Midbrain (tissue), 1 donor: ENCODE measurements around the gene SPEF2.
A peak's percentile ranks its signal among the peaks of the same experiment; 100 is the strongest.

Experiments used
- DNase-seq: peaks from one replicate; lab custom pipeline; 2025; lab: John Stamatoyannopoulos, UW

Gene SPEF2

DNA sequence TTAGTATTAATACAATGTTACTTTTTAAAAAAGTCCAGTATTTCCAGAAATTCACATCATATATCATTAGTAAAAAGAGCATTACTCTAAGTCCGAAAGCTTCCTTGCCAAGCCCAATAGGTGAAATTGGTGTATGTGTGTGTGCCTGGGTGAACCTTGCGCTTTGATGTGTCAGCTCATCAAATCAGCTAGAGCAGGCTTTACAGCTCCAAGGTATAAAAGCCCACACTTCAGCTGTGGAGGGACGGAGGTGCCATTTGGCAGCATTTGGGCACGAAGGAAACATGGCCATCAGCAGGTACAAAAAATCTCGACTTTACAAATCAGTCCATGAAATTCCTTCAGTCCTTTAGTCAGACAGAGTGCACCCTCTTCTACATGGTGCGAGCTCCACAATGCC lies 162.6 kb downstream of the SPEF2 start:
- no peak for DNase-seq

DNA sequence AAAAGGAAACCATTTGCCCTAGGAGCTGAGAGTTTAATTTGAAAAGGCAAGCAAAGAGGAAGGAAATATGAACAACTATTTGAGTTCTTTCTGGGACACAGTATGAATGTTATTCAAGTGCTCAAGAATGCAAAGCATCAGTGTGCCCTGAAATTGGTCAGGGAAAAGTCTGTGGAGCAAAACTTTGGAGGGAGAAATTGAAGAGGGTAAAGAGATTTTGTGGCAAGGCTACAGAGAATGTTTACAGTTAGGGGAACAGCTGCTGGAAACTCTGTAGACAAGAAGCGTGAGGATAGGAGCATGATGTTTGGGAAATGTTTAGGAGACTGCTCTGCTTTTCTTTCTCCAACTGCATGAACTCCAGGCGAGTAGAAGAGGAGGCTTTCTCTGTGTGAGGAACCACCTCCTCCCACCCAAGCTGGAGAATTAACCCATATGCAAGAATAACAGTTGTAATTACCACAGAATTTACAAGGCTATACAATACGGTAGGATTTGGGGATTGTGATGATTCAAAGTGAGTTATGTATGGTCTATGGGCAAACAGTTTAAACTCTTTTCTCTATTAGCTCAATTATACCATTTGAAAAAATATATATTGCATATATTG lies 163.6 kb downstream of the SPEF2 start:
- DNase-seq: no peak

DNA sequence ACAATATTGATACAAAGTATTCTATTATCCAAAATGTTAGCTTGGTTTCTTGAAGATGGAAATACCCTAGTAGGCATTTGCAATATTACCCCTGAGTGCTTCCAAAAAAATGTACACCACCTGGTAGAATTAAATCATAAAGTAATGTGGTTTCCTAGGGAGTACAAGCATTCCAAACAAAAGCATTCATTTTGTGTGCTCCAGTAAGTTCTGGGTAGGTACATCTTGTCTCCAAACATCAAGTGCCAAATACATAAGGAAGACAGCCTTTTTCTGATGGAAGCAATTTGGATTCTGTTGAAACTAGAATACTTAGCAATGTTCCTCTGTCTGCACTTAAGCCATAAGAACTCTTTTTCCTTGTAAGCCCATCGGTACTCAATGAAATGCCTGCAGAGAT lies 165.9 kb downstream of the SPEF2 start:
- no peak for DNase-seq

- DNase-seq: no peak
Measured at GRCh38 chr5:35785601-35786085, 168.0 kb downstream of the SPEF2 start.

- DNase-seq: no peak
Measured at GRCh38 chr5:35788724-35789123, 171.1 kb downstream of the SPEF2 start.

DNA sequence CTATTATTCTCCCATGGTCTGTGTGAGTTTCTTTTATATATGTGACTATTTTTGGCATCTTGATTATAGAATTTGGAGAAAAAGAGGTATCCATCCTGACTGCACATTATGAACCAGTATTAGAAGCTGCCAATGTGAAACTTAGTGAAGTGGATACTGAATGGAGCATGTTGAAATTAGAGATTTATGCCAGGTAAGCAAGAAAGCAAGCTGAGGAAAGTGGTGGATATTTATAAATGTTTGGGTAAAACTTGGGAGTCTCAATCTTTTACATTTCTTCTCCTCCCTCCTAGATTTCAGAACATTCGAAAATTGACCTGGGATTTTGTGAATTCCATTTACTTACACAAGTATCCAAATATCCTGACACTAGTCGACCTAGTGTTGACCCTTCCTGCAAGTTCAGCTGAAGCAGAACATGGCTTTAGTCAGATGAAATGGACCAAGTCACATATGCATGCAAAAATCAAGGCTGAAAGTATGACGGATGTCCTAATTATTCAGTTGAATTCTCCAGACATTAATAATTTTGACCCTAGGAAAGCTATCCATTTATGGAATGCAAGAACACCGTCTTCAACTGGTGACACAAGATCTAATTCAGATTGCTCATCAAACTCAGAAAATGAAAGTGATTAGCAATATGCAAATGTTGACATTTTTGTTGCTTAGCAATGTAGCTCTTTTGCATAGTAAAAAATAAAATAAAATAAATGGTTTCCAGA lies 172.2 kb downstream of the SPEF2 start:
- DNase-seq: no peak

DNA sequence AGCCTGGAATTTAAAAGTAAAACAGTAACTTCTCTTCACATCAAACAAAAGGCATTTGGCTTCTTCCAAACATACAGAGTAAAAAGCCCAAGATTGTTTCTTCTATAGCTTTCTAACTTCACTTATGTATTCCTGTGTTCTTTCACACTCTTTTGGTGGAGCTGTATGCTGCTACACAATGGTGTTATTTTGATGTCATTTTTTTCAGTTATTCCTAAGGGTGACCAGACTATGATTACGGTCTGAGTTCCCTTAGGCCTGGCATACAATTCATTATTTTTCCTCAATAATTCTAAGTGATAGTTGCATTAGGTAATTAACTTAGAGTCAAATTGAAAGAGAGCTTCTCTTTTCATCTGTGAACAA lies 172.8 kb downstream of the SPEF2 start:
- no peak for DNase-seq

- DNase-seq: no peak
Measured at GRCh38 chr5:35794328-35794619, 176.6 kb downstream of the SPEF2 start.

- no peak for DNase-seq
Measured at GRCh38 chr5:35794684-35795375, 177.2 kb downstream of the SPEF2 start.

DNA sequence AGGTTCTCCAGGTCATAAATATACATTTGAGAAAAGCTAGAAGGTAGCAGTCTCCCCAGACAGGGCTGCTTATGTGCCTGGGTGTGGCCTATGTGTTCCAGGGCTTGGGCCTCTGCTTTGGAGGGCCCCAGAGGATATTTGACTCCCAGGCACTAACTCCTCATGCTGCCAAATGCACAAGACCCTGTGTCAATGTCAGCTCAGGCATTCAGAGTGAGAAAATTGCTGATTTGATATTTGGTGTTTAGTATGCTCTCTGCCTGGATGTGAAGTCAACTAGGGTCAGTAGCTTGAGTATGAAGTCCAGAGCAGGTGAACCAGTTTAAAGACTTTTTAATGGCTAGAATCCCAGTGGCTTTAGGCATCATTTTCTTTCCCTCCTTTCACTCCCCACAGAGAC lies 181.5 kb downstream of the SPEF2 start:
- no peak for DNase-seq

GRCh38 chr5:35799753-35800152 lies 182.1 kb downstream of the SPEF2 start:
- no peak for DNase-seq

GRCh38 chr5:35803191-35803651 lies 185.6 kb downstream of the SPEF2 start:
- peak; percentile 70 for DNase-seq

DNA sequence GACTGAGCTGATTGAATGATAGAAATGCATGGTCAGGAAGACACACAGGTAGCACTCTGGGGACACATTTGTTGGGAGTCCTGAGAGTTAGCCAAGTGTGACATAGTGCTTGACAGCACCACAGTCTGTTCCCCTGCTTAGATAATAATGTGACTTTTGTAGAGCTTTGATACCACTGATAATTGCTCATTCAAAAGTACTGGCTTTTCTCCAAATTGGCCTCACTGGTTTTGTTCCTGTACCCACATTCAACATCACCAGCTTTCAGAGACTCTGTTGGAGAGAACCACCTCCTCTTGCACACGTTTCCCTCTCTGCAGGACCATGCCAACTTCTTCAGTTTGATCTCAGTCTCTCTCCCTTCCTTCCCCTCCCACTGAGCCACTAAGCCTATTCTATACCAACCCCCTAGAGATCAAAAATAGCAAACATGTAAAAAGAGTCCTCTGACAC lies 186.6 kb downstream of the SPEF2 start:
- DNase-seq: peak; percentile 59

GRCh38 chr5:35804841-35805240 lies 187.2 kb downstream of the SPEF2 start:
- DNase-seq: no peak

DNA sequence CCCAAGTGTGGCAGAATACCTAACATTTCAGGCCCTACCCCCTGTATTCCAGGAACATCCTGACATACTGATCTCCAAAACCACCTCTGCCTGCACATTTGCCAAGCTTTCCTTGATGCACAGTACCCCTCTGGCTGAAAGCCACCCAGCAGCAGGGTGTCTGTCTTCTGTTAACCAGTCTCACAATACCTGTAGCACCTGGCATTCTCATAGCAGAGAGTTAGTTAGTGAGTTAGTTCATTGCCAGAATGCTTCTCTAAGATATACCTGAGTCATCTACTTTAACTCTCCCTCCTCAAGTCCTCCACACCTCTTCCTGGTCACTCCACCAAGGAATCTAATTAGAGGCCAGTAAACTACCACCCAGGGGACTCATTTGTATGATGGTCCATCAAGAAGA lies 192.9 kb downstream of the SPEF2 start:
- DNase-seq: no peak

DNA sequence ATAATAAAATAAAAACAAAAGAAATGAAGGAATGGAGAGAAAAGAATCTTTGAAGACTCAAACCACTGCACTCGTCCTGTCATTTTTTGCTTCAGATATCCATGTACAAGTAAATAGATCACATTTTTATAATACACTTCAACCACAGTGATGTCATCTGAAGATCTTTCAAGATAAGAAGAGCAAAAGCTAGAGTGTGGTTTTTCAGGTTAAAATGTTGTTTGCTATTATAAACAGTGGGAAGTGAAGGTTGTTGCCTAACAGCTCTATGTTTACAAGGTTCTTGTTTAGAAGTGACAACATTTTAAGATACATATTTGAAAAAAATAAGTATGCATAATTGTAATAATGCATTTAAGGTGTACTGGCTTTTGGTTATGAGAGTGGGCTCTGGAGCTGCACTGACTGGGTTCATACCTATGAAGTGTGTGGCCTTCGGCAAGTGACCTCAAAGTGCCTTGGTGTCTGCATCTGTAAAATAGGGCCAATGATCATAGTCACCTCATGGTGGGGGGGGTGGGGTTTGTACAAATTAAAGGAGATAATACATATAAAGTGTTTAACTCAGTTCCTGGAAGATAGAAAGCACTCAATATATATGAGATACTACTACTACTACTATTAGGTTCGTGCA lies 193.6 kb downstream of the SPEF2 start:
- no peak for DNase-seq

DNA sequence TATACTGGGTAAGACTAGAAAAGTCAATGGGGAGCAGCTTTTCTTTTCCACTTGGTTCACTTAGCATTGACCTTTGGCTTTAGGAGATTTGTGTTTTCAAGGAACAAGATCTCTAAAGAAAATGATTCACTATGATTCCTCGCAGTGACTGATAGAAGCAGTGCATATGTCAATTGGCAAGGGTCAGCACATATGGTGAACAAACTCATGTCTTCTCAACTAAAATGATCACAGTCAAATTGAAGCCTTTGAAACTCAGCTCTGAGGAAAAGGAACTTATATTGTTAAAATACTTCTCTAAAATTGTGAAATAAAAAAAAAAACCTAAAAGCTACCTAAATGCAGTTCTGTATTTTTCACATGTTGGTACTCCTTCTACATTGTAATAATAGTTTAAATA lies 195.9 kb downstream of the SPEF2 start:
- DNase-seq: no peak

GRCh38 chr5:35815089-35815936 lies 197.7 kb downstream of the SPEF2 start:
- DNase-seq: no peak

DNA sequence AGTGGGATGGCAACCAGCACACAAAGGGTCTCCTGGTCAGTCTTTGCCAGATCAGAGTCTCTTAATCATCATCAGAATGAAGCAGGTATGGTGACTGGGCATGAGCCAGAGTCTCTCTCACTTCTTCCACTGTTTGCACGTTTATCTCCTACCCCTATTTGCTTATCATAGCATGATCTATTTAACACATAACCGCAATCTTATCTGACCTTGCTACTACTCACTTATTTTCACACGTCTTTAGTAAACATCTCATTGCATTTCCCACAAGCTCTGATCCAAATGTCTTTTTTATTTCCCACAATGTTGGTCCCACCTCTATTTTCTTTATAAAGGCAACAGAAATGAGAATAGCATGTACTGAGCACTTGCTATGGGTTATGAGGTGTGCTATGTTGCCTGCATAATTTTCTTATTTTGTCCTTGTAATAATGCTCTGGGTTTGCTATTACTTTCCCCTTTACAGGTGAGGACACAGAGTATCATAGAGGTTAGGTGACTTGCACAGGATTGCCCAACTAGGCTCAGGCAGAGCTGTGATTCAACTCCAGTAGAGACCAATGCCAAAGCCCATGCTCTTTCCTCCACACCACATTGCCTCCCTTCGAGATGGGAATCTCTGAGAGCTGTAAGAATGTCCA lies 199.3 kb downstream of the SPEF2 start:
- DNase-seq: no peak

GRCh38 chr5:35819026-35819425 lies 201.4 kb downstream of the SPEF2 start:
- DNase-seq: no peak

GRCh38 chr5:35819668-35820067 lies 202.0 kb downstream of the SPEF2 start:
- no peak for DNase-seq
